HepG2 (cell line): ENCODE data around the gene CDC37. TPM values are rescaled to one million over a fixed set of nuclear protein-coding genes. Genes with fewer than 3 reads are reported as not detected.

Source experiments
- ATAC-seq: fragments of 200-7000 bp; cut with Tn5 transposase; 3 replicates; pipeline ENCODE4 v1.9.1; 2020; ENCODE audit warnings: mild to moderate bottlenecking, moderate library complexity
- BruUV-seq: library from RNA; stranded (reverse); fragments of 400-500 nt; replicated peaks from 2 replicates; lab custom pipeline; 2021; lab: Mats Ljungman, UMichigan
- CTCF ChIA-PET: fragments of 300-600 bp; formaldehyde crosslinking; extraction: SDS; loops from one replicate; lab custom pipeline; 2021; ENCODE audit warnings: low total read pairs, inconsistent platforms, low intra/inter-chr PET ratio; lab: Yijun Ruan, JAX
- POLR2A ChIA-PET: fragments of 350-600 bp; sonication (Branson Sonifier 250); formaldehyde crosslinking; loops from one replicate; lab custom pipeline; 2020; ENCODE audit warnings: antibody characterized with exemption, inconsistent platforms; lab: Yijun Ruan, JAX
- DNase-seq: peaks from one replicate; pipeline ENCODE4 v3.0.0-alpha.2; 2015; ENCODE audit warnings: low spot score
- FAIRE-seq: peaks from 3 replicates; lab custom pipeline; 2011; peaks lifted over from hg19 to GRCh38; lab: Jason Lieb, UNC
- H2AFZ ChIP-seq: one replicate; pipeline ENCODE4 v1.6.1; 2011; ENCODE audit warnings: low read length, inconsistent platforms
- H3K27ac ChIP-seq: fragments of 300-600 bp; 3 replicates; pipeline ENCODE4 v1.8.0; 2011; ENCODE audit warnings: mixed run types, mild to moderate bottlenecking, mixed read lengths, low read length, inconsistent platforms; ENCODE audit not compliant: insufficient read depth; ENCODE audit errors: extremely low read length
- H3K27me3 ChIP-seq, 2 experiments: fragments of 200-600 bp in 1 of 2; 2 replicates in 1 of 2; 3 replicates in 1 of 2; pipeline versions ENCODE4 v1.6.0 to v1.8.0; 2011; ENCODE audit warnings: low read length in 2 of 2, mild to moderate bottlenecking in 2 of 2, moderate library complexity in 2 of 2, inconsistent platforms in 1 of 2; ENCODE audit not compliant: insufficient read depth in 2 of 2, control insufficient read depth in 1 of 2
- H3K36me3 ChIP-seq, 2 experiments: fragments of 200-600 bp in 1 of 2; replicated peaks in 1 of 2; 2 replicates in 1 of 2; 3 replicates in 1 of 2; pipeline versions ENCODE4 v1.5.1 to v1.8.0; 2011; ENCODE audit warnings: low read length in 2 of 2, inconsistent platforms in 1 of 2; ENCODE audit not compliant: insufficient read depth in 2 of 2, control insufficient read depth in 1 of 2
- H3K4me1 ChIP-seq: 2 replicates; pipeline ENCODE4 v1.5.1; 2012; ENCODE audit warnings: low read length, inconsistent platforms; ENCODE audit not compliant: insufficient read depth
- H3K4me2 ChIP-seq: 2 replicates; pipeline ENCODE4 v1.6.0; 2011; ENCODE audit warnings: low read depth, low read length, inconsistent platforms
- H3K4me3 ChIP-seq, 3 experiments: fragments of 200-600 bp in 1 of 3; sonication (generic), shearing (Covaris generic) in 1 of 3; replicated peaks in 1 of 3; 2 replicates each; pipeline ENCODE4 v1.5.1; 2011 to 2016; ENCODE audit warnings: low read length in 3 of 3, inconsistent platforms in 2 of 3, low read depth in 2 of 3, mild to moderate bottlenecking in 2 of 3, control low read depth in 1 of 3, mixed read lengths in 1 of 3; ENCODE audit not compliant: insufficient read depth in 1 of 3
- H3K79me2 ChIP-seq: one replicate; pipeline ENCODE4 v1.6.1; 2011; ENCODE audit warnings: low read length, inconsistent platforms; ENCODE audit not compliant: insufficient read depth
- H3K9ac ChIP-seq: 2 replicates; pipeline ENCODE4 v1.6.0; 2011; ENCODE audit warnings: mild to moderate bottlenecking, low read depth, low read length, inconsistent platforms; ENCODE audit not compliant: insufficient read depth
- H3K9me3 ChIP-seq: 2 replicates; pipeline ENCODE4 v1.5.1; 2012; ENCODE audit warnings: mild to moderate bottlenecking, low read length
- H4K20me1 ChIP-seq: 2 replicates; pipeline ENCODE4 v1.6.0; 2011; ENCODE audit warnings: inconsistent platforms, mild to moderate bottlenecking, low read length, moderate library complexity; ENCODE audit not compliant: insufficient read depth
- AGO2 ChIP-seq: fragments of 200-400 bp; formaldehyde crosslinking; optimal IDR thresholded peaks from 2 replicates; pipeline ENCODE3; 2017; ENCODE audit warnings: mild to moderate bottlenecking, low read depth, low read length, moderate library complexity
- ATF7 ChIP-seq, 2 experiments: fragments of 450-650 bp in 1 of 2; sonication (generic) in 1 of 2; formaldehyde crosslinking in 1 of 2; IDR thresholded peaks; 2 replicates each; pipeline versions ENCODE4 v1.4.0 to v1.6.1; 2016 to 2020; ENCODE audit warnings: antibody characterized with exemption in 1 of 2, mild to moderate bottlenecking in 1 of 2, missing genetic modification reagents in 1 of 2
- HNRNPUL1 ChIP-seq: fragments of 200-400 bp; formaldehyde crosslinking; IDR thresholded peaks from 2 replicates; pipeline ENCODE4 v1.6.1; 2017; ENCODE audit warnings: low read depth, mild to moderate bottlenecking, low read length, moderate library complexity
- MTA1 ChIP-seq: sonication (generic); formaldehyde crosslinking; IDR thresholded peaks from 2 replicates; pipeline ENCODE4 v1.4.0; 2020; ENCODE audit warnings: missing genetic modification reagents, mild to moderate bottlenecking, borderline replicate concordance
- MTA3 ChIP-seq: sonication (generic); formaldehyde crosslinking; IDR thresholded peaks from 2 replicates; pipeline ENCODE4 v1.4.0; 2020; ENCODE audit warnings: missing genetic modification reagents
- NFIB ChIP-seq: sonication (generic); formaldehyde crosslinking; IDR thresholded peaks from 2 replicates; pipeline ENCODE4 v1.9.0; 2021; ENCODE audit warnings: missing genetic modification reagents, mild to moderate bottlenecking, borderline replicate concordance
- POLR2A ChIP-seq, 2 experiments: IDR thresholded peaks; 2 replicates each; pipeline ENCODE4 v1.6.1; 2011; ENCODE audit warnings: low read depth in 2 of 2, low read length in 2 of 2, mild to moderate bottlenecking in 1 of 2, moderate library complexity in 1 of 2; ENCODE audit not compliant: insufficient read depth in 1 of 2
- POLR2AphosphoS2 ChIP-seq: IDR thresholded peaks from 2 replicates; pipeline ENCODE4 v1.6.1; 2011; ENCODE audit warnings: low read depth, low read length, improper control_type of control experiment
- RBM22 ChIP-seq: fragments of 200-400 bp; formaldehyde crosslinking; optimal IDR thresholded peaks from 2 replicates; pipeline ENCODE3; 2017; ENCODE audit warnings: mild to moderate bottlenecking, low read length, moderate library complexity
- RFXANK ChIP-seq: IDR thresholded peaks from 2 replicates; pipeline ENCODE4 v1.6.1; 2016
- SMARCE1 ChIP-seq: fragments of 450-650 bp; IDR thresholded peaks from 2 replicates; pipeline ENCODE4 v1.6.1; 2017; ENCODE audit warnings: borderline replicate concordance
- ZKSCAN8 ChIP-seq: IDR thresholded peaks from 2 replicates; pipeline ENCODE4 v1.6.1; 2016; ENCODE audit warnings: borderline replicate concordance, missing genetic modification reagents, missing compliant biosample characterization
- ZNF577 ChIP-seq: sonication (generic); formaldehyde crosslinking; IDR thresholded peaks from 2 replicates; pipeline ENCODE4 v1.4.0; 2020; ENCODE audit warnings: mild to moderate bottlenecking, low read depth, missing genetic modification reagents, borderline replicate concordance
- WGBS: methylation state at CpG from one replicate; pipeline ENCODE4 v1.1.6; 2017; ENCODE audit warnings: low lambda C conversion rate; 5-methylcytosine and 5-hydroxymethylcytosine counted together
- in situ Hi-C: cut with HindIII; loops from 2 replicates; pipeline ENCODE4 v1.10.0; 2017; ENCODE audit warnings: low pct_unique_long_range_greater_than_20kb; ENCODE audit not compliant: extremely low pct_ligation_motif_present
- intact Hi-C: fragments of 100-400 bp; cut with micrococcal nuclease; formaldehyde crosslinking; loops from one replicate; pipeline ENCODE4 v1.10.0; 2022; ENCODE audit not compliant: unreplicated experiment
- polyA plus RNA-seq, 8 experiments: library from polyadenylated mRNA; depleted of rRNA in 3 of 8; stranded (reverse) in 7 of 8; unstranded in 1 of 8; fragments of >200 nt; fragmentation: Illumina TruSeq in 4 of 8; extraction: Trizol in 4 of 8; gene quantifications; 2 replicates each; pipeline versions ENCODE4 v1.2.1 to v1.2.3, GENCODE V29; 2011 to 2016; ENCODE audit warnings: low read depth in 4 of 8, missing spikeins in 1 of 8, mixed read lengths in 1 of 8; ENCODE audit not compliant: insufficient read depth in 1 of 8
- total RNA-seq, 5 experiments: library from RNA; depleted of rRNA; stranded (reverse); fragments of >200 nt; fragmentation: Illumina TruSeq; extraction: Trizol; gene quantifications; 2 replicates each; pipeline ENCODE4 v1.2.3, GENCODE V29; 2016; ENCODE audit warnings: low read depth in 1 of 5
- TF ChIP-seq, protein P1 (sequence below): sonication (generic); formaldehyde crosslinking; IDR thresholded peaks from 2 replicates; pipeline ENCODE4 v1.9.0; 2021; ENCODE audit warnings: mild to moderate bottlenecking, missing genetic modification reagents
- TF ChIP-seq, protein P2 (sequence below): sonication (generic); formaldehyde crosslinking; IDR thresholded peaks from 2 replicates; pipeline ENCODE4 v1.8.0; 2022; ENCODE audit warnings: missing genetic modification reagents, mild to moderate bottlenecking, borderline replicate concordance
- TF ChIP-seq, protein P3 (sequence below): sonication (generic); formaldehyde crosslinking; IDR thresholded peaks from 2 replicates; pipeline ENCODE4 v1.5.0; 2020; ENCODE audit warnings: mild to moderate bottlenecking, missing genetic modification reagents, moderate library complexity

Gene CDC37
- total and polyA plus RNA-seq, 2 of the 13 experiments (the other 11 are each of a cell fraction or from before 2014, with no cell fraction given) = 158 to 177 TPM

DNA sequence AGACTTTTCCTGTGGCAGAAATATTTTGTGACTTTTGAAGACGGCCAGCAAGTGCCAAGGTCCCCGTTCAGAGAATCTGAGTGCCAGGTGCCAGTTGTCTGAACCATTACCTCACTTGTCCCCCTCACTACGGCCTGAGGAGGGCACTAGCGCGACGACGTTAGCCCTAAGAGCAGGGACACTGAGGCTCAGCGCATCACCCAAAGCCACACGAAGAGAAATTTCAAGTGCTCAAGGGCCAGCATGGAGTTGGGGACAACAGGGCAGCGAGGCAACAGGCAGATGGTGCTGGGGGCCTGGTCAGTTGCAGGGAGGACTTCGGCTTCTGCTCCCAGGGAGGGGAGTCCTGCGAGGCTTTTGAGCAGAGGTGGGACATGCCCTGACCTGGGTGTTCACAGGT, 13.5 kb downstream of the CDC37 start:
- H3K27ac ChIP-seq = no peak overlapping the region
- in situ Hi-C loops = loop anchor here (5.0 to 10.0 kb wide), 2 partner anchors 118 to 455 kb away; partner anchors contain the start of genes ICAM1 and OLFM2
- no TSS peak for BruUV-seq
- H3K4me2 ChIP-seq = no peak overlapping the region
- CTCF ChIA-PET = interaction anchor here (1.9 to 3.8 kb wide), 5 partner anchors 34 to 131 kb away, joined by 5 to 47 read pairs (median 13); partner anchors contain the start of gene ICAM1
- no peak overlapping the region for H3K4me3 ChIP-seq
- no peak overlapping the region for H2AFZ ChIP-seq
- no peak for FAIRE-seq
- POLR2A ChIA-PET = interaction anchor here (1.4 kb wide), 1 partner anchor 130 kb away, joined by 14 read pairs; no protein-coding TSS in a partner anchor
- no peaks in the 10 kb centered on the region for H3K9me3 ChIP-seq
- intact Hi-C loops = loop anchor here (1.0 to 5.0 kb wide), 3 partner anchors 53 to 131 kb away; partner anchors contain the start of gene ICAM3
- no peak overlapping the region for H3K9ac ChIP-seq
- H3K4me1 ChIP-seq = peaks cover 11% of the 10 kb centered on the region
- H3K36me3 ChIP-seq = peaks cover 13 to 38% of the 10 kb centered on the region in 2 experiments; a peak in 4 of 5 replicates
- DNase-seq = no peak
- no peaks in the 10 kb centered on the region for H3K79me2 ChIP-seq
- whole genome bisulfite sequencing = 92% methylated on average over 7 of the region's 12 CpGs
- ATAC-seq = no peak; the same call in 1 of the 3 replicates
- H4K20me1 ChIP-seq = no peaks in the 10 kb centered on the region
- H3K27me3 ChIP-seq = no peaks in the 10 kb centered on the region
- TF ChIP-seq ATF7 (IDR thresholded peaks at IDR 0.05) (no peak), ATF7 (CRISPR knock-in tag; IDR thresholded peaks at IDR 0.05) (0 out of 2 replicates have a peak, but pooled peaks have one; percentile 20), POLR2A (IDR thresholded peaks at IDR 0.05; ENCODE audit: insufficient read depth in 1 of 2, low read depth in 2 of 2, low read length in 2 of 2) (0 out of 4 replicates have a peak, but pooled peaks of 1 of the 2 experiments have one; percentile 8), POLR2AphosphoS2 (no peak), MTA3 (no peak), SMARCE1 (no peak), NFIB (CRISPR knock-in tag) (no peak), HNRNPUL1 (no peak), RFXANK (CRISPR knock-in tag) (no peak), RBM22 (peak; percentile 90), MTA1 (no peak), ZNF577 (CRISPR knock-in tag) (no peak), ZKSCAN8 (CRISPR knock-in tag) (no peak), AGO2 (peak; percentile 86)
- TF ChIP-seq, protein P1, sequence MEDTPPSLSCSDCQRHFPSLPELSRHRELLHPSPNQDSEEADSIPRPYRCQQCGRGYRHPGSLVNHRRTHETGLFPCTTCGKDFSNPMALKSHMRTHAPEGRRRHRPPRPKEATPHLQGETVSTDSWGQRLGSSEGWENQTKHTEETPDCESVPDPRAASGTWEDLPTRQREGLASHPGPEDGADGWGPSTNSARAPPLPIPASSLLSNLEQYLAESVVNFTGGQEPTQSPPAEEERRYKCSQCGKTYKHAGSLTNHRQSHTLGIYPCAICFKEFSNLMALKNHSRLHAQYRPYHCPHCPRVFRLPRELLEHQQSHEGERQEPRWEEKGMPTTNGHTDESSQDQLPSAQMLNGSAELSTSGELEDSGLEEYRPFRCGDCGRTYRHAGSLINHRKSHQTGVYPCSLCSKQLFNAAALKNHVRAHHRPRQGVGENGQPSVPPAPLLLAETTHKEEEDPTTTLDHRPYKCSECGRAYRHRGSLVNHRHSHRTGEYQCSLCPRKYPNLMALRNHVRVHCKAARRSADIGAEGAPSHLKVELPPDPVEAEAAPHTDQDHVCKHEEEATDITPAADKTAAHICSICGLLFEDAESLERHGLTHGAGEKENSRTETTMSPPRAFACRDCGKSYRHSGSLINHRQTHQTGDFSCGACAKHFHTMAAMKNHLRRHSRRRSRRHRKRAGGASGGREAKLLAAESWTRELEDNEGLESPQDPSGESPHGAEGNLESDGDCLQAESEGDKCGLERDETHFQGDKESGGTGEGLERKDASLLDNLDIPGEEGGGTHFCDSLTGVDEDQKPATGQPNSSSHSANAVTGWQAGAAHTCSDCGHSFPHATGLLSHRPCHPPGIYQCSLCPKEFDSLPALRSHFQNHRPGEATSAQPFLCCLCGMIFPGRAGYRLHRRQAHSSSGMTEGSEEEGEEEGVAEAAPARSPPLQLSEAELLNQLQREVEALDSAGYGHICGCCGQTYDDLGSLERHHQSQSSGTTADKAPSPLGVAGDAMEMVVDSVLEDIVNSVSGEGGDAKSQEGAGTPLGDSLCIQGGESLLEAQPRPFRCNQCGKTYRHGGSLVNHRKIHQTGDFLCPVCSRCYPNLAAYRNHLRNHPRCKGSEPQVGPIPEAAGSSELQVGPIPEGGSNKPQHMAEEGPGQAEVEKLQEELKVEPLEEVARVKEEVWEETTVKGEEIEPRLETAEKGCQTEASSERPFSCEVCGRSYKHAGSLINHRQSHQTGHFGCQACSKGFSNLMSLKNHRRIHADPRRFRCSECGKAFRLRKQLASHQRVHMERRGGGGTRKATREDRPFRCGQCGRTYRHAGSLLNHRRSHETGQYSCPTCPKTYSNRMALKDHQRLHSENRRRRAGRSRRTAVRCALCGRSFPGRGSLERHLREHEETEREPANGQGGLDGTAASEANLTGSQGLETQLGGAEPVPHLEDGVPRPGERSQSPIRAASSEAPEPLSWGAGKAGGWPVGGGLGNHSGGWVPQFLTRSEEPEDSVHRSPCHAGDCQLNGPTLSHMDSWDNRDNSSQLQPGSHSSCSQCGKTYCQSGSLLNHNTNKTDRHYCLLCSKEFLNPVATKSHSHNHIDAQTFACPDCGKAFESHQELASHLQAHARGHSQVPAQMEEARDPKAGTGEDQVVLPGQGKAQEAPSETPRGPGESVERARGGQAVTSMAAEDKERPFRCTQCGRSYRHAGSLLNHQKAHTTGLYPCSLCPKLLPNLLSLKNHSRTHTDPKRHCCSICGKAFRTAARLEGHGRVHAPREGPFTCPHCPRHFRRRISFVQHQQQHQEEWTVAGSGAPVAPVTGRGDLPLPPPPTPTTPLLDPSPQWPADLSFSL = no peak
- TF ChIP-seq, protein P2, sequence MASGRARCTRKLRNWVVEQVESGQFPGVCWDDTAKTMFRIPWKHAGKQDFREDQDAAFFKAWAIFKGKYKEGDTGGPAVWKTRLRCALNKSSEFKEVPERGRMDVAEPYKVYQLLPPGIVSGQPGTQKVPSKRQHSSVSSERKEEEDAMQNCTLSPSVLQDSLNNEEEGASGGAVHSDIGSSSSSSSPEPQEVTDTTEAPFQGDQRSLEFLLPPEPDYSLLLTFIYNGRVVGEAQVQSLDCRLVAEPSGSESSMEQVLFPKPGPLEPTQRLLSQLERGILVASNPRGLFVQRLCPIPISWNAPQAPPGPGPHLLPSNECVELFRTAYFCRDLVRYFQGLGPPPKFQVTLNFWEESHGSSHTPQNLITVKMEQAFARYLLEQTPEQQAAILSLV (CRISPR knock-in tag) = no peak
- TF ChIP-seq, protein P3, sequence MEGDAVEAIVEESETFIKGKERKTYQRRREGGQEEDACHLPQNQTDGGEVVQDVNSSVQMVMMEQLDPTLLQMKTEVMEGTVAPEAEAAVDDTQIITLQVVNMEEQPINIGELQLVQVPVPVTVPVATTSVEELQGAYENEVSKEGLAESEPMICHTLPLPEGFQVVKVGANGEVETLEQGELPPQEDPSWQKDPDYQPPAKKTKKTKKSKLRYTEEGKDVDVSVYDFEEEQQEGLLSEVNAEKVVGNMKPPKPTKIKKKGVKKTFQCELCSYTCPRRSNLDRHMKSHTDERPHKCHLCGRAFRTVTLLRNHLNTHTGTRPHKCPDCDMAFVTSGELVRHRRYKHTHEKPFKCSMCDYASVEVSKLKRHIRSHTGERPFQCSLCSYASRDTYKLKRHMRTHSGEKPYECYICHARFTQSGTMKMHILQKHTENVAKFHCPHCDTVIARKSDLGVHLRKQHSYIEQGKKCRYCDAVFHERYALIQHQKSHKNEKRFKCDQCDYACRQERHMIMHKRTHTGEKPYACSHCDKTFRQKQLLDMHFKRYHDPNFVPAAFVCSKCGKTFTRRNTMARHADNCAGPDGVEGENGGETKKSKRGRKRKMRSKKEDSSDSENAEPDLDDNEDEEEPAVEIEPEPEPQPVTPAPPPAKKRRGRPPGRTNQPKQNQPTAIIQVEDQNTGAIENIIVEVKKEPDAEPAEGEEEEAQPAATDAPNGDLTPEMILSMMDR = peak; percentile 31
